Spleen (tissue), 11 donors: Measurements from ENCODE around the gene PNMA8B. TPM values are rescaled to one million over a fixed set of nuclear protein-coding genes. Genes with fewer than 3 reads are reported as not detected.
A peak's percentile ranks its signal among the peaks of the same experiment; 100 is the strongest.

Source experiments
- DNase-seq: peaks from one replicate; pipeline ENCODE4 v3.0.0-alpha.2; 2020
- H3K27ac ChIP-seq, 8 donors: fragments of 200-600 bp; sonication (generic) in 7 of 8; 1 replicate in 4 of 8; 2 replicates in 4 of 8; pipeline versions ENCODE4 v1.5.0 to v1.8.0; 2016 to 2021; ENCODE audit warnings: inconsistent platforms in 4 of 8, mild to moderate bottlenecking in 4 of 8, moderate library complexity in 1 of 8
- H3K27me3 ChIP-seq, 7 donors: fragments of 200-600 bp; sonication (generic) in 6 of 7; replicated peaks in 1 of 7; 1 replicate in 4 of 7; 2 replicates in 3 of 7; pipeline versions ENCODE4 v1.5.0 to v1.8.0; 2016 to 2021; ENCODE audit warnings: inconsistent platforms in 3 of 7, mild to moderate bottlenecking in 1 of 7
- H3K36me3 ChIP-seq, 6 donors: fragments of 200-600 bp; sonication (generic) in 5 of 6; 1 replicate in 4 of 6; 2 replicates in 2 of 6; pipeline versions ENCODE4 v1.5.0 to v1.8.0; 2016 to 2021; ENCODE audit warnings: inconsistent platforms in 2 of 6
- H3K4me1 ChIP-seq, 6 donors: fragments of 200-600 bp; sonication (generic) in 5 of 6; 1 replicate in 3 of 6; 2 replicates in 3 of 6; pipeline versions ENCODE4 v1.5.0 to v1.8.0; 2016 to 2021; ENCODE audit warnings: inconsistent platforms in 3 of 6
- H3K4me3 ChIP-seq, 8 donors: fragments of 200-600 bp; sonication (generic) in 7 of 8; 1 replicate in 4 of 8; 2 replicates in 4 of 8; pipeline versions ENCODE4 v1.5.0 to v1.8.0; 2016 to 2021; ENCODE audit warnings: inconsistent platforms in 4 of 8, mild to moderate bottlenecking in 4 of 8, moderate library complexity in 2 of 8
- H3K9me3 ChIP-seq, 8 donors: fragments of 200-600 bp; sonication (generic) in 7 of 8; 1 replicate in 4 of 8; 2 replicates in 4 of 8; pipeline versions ENCODE4 v1.5.0 to v1.8.0; 2016 to 2021; ENCODE audit warnings: inconsistent platforms in 4 of 8
- CTCF ChIP-seq, 11 experiments: fragments of 200-600 bp in 7 of 11; fragments of 450-650 bp in 4 of 11; sonication (generic) in 4 of 11; IDR thresholded peaks in 8 of 11; conservative IDR thresholded peaks in 3 of 11; 1 replicate in 7 of 11; 2 replicates in 4 of 11; pipeline versions ENCODE4 v1.4.0 to v1.8.0; 2016 to 2021; ENCODE audit warnings: antibody characterized with exemption in 11 of 11, inconsistent platforms in 4 of 11, mild to moderate bottlenecking in 1 of 11
- POLR2A ChIP-seq, 3 donors: fragments of 450-650 bp; IDR thresholded peaks; one replicate each; pipeline ENCODE4 v1.5.1; 2017; ENCODE audit warnings: antibody characterized with exemption in 3 of 3, mild to moderate bottlenecking in 1 of 3
- POLR2AphosphoS5 ChIP-seq, 3 donors: sonication (generic); formaldehyde crosslinking; IDR thresholded peaks; one replicate each; pipeline ENCODE4 v1.5.1; 2017; ENCODE audit warnings: antibody characterized with exemption in 3 of 3
- WGBS, 5 donors: extraction: QIAGEN DNeasy Blood & Tissue Kit in 3 of 5; methylation state at CpG; one replicate each; pipeline versions ENCODE4 v1.1.5 to v1.1.7; 2013 to 2018; 5-methylcytosine and 5-hydroxymethylcytosine counted together
- intact Hi-C: fragments of 100-400 bp; cut with DNase I; formaldehyde crosslinking; loops from one replicate; pipeline ENCODE4 v1.15.0; 2023; ENCODE audit warnings: low total_unique reads
- polyA plus RNA-seq, 3 donors: library from polyadenylated mRNA; stranded (reverse); fragments of 200-250 nt; gene quantifications; one replicate each; pipeline ENCODE4 v1.2.1, GENCODE V29; 2013
- total RNA-seq, 7 donors: library from RNA; depleted of rRNA in 3 of 7; stranded (reverse); fragments of >200 nt in 3 of 7; fragmentation: NEBNext Ultra II Directional in 4 of 7; extraction: Animal tissue kit (Norgen Biotek cat#: 25700) in 4 of 7; gene quantifications; one replicate each; pipeline versions ENCODE4 v1.1.0 to v1.2.1, GENCODE V29; 2016 to 2021
- donor health status: healthy with polysubstance abuse.
- donor health status: DM: no; HTN: no; CAD: no; lungs with moderate emphysema.
- donor health status: DM: no; HTN: no; CAD: no.
- donor health status: Bipolar disorder and iron deficiency.
- donor health status: healthy.
- donor health status: DM: no; HTN: no; CAD: no.
- donor health status: DM: yes; HTN: yes; CAD: no.

Gene PNMA8B
- total and polyA plus RNA-seq, 10 donors, result 0.57 to 5.7 (median 2.9) TPM

DNA sequence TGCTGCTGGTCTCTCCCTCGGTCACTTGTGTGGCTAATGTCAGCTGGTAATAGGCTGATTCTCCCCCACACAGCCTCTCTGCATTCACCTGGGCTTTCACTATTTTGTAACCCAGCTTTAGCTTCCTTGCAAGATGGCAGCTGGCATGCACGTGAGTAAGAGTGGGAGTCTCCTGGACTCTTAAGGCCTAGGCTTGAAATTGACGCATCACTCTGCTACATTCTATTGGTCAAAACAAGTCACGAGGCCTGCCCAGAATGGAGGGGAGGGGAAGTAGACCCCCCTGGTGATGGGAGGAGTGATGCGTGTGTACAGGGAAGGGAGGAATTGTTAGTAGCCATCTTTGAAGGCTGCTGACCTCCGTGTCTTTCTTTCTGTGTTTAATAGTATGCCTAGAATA lies 24.9 kb upstream of the PNMA8B start:
- TF ChIP-seq POLR2AphosphoS5 (IDR thresholded peaks at IDR 0.05) (no peak), POLR2A (IDR thresholded peaks at IDR 0.05) (no peak), CTCF (IDR thresholded peaks at IDR 0.05 in 8 of 11, conservative IDR thresholded peaks at IDR 0.05 in 3 of 11) (no peak)
- no peak for DNase-seq
- Histone ChIP-seq H3K4me3 (no peak overlapping the region), H3K27ac (no peak overlapping the region), H3K36me3 (no peaks in the 10 kb centered on the region), H3K4me1 (peaks cover 0 to 31% (median 5%) of the 10 kb centered on the region in 6 donors), H3K27me3 (peaks cover 0 to 5% (median 0%) of the 10 kb centered on the region in 7 donors), H3K9me3 (peaks cover 0 to 8% (median 0%) of the 10 kb centered on the region in 8 donors)
- WGBS, 5 donors, result 69 to 91% (median 81%) methylated on average over 6 of the region's 6 CpGs
- intact Hi-C loops, result no loop called here

- WGBS, 5 donors, result 87 to 99% (median 95%) methylated on average over 6 of the region's 6 CpGs
- Histone ChIP-seq H3K4me1 (peaks cover 0 to 32% (median 11%) of the 10 kb centered on the region in 6 donors), H3K9me3 (no peaks in the 10 kb centered on the region), H3K27ac (no peak overlapping the region), H3K36me3 (no peaks in the 10 kb centered on the region), H3K27me3 (peaks cover 0 to 33% (median 7%) of the 10 kb centered on the region in 7 donors), H3K4me3 (no peak overlapping the region)
- no peak for TF ChIP-seq POLR2AphosphoS5 (IDR thresholded peaks at IDR 0.05)
- TF ChIP-seq POLR2A (IDR thresholded peaks at IDR 0.05), result no peak
- TF ChIP-seq CTCF (IDR thresholded peaks at IDR 0.05 in 8 of 11, conservative IDR thresholded peaks at IDR 0.05 in 3 of 11), result no peak
- intact Hi-C loops, result loop anchor here (10.0 kb wide), 1 partner anchor 123 kb away; no protein-coding TSS in a partner anchor
- no peak for DNase-seq
These were observed 21.8 kb upstream of the PNMA8B start for GRCh38 chr19:46517471-46517870.

DNA sequence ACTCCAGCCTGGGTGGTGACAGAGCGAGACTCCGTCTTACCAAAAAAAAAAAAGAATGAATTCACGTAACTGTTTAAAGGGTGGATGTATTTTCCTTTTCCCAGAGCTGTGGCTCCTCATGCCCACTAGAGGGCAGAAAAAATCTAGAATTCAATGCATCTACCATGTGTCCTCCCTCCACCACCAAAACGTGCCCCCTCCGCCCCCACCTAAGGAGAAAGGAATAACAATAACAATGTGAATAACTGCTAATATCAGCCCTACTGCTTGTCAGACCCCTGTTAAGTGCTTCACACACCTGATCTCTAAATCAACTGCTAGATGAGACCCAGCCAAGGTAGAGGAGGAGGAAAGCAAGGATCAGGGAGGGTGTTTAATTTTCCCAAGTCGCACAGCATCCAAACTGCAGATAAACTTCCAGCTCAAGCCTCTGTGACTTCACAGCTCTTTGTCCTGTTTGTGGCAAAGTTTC lies 20.2 kb upstream of the PNMA8B start:
- Histone ChIP-seq H3K4me3 (no peak overlapping the region), H3K9me3 (peaks cover 0 to 10% (median 5%) of the 10 kb centered on the region in 8 donors), H3K36me3 (no peaks in the 10 kb centered on the region), H3K27me3 (peaks cover 0 to 33% (median 7%) of the 10 kb centered on the region in 7 donors), H3K27ac (no peak overlapping the region), H3K4me1 (peaks cover 0 to 30% (median 11%) of the 10 kb centered on the region in 6 donors)
- intact Hi-C loops, result loop anchor here (10.0 kb wide), 1 partner anchor 121 kb away; no protein-coding TSS in a partner anchor
- peak; percentile 45 to 76 (median 60) for TF ChIP-seq CTCF (IDR thresholded peaks at IDR 0.05 in 8 of 11, conservative IDR thresholded peaks at IDR 0.05 in 3 of 11)
- no peak for TF ChIP-seq POLR2A (IDR thresholded peaks at IDR 0.05)
- WGBS, 5 donors, result 14 to 23% (median 20%) methylated on average over 6 of the region's 6 CpGs
- no peak for DNase-seq

- Histone ChIP-seq H3K36me3 (no peaks in the 10 kb centered on the region), H3K4me1 (peaks cover 0 to 26% (median 11%) of the 10 kb centered on the region in 6 donors), H3K9me3 (peaks cover 0 to 10% (median 5%) of the 10 kb centered on the region in 8 donors), H3K27ac (no peak overlapping the region), H3K4me3 (no peak overlapping the region), H3K27me3 (peaks cover 0 to 33% (median 7%) of the 10 kb centered on the region in 7 donors)
- intact Hi-C loops, result loop anchor here (10.0 kb wide), 1 partner anchor 120 kb away; no protein-coding TSS in a partner anchor
- DNase-seq, result no peak
- no peak for TF ChIP-seq POLR2A (IDR thresholded peaks at IDR 0.05)
- TF ChIP-seq CTCF (IDR thresholded peaks at IDR 0.05 in 8 of 11, conservative IDR thresholded peaks at IDR 0.05 in 3 of 11), result no peak
- TF ChIP-seq POLR2AphosphoS5 (IDR thresholded peaks at IDR 0.05), result no peak
- 64 to 73% (median 67%) methylated on average over 3 of the region's 3 CpGs for WGBS, 5 donors
These were observed 19.6 kb upstream of the PNMA8B start for GRCh38 chr19:46515290-46515609.
